RPMI8226 (cell line): ENCODE results near the gene CADM2.
"Not testable (repeated sequence)": the region's sequence is repeated elsewhere in the genome, so short reads cannot be mapped to it uniquely, and the experiment has no call there.

Source experiments
- DNase-seq: peaks from one replicate; pipeline ENCODE4 v3.0.0-alpha.2; 2015

Gene CADM2

DNA sequence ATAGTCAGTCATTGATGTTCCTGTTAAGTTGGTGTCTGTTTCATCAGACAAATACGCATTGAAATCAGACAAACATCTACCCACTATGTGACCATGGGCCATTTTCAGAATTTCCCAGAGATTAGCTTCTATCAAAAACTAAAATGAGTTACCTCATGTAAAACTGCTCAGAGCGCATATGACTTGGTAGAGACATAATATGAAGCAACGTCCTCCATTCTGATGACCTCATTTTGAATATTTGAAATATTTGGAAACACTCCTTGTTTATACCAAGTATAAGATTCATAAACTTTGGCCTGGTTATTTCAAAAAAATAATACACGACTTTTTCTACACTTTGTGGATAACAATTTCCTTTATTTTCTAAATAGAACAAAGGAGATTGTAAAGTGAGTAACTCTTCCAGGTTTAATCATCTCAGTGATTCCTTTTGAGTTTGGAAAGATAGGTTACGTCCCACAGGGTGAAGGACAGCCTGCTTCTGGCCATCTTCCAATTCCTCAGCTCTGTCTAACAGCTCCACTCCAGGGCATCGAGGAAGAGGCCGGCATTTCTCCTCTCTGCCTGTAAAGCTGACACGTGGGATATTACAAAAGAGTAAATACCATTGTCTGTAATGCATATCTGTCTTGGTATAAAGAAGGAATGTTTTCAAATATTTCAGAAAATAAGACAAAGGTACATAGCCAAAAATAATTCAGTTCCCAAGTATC is 122.6 kb downstream of the CADM2 start:
- no peak for DNase-seq

DNA sequence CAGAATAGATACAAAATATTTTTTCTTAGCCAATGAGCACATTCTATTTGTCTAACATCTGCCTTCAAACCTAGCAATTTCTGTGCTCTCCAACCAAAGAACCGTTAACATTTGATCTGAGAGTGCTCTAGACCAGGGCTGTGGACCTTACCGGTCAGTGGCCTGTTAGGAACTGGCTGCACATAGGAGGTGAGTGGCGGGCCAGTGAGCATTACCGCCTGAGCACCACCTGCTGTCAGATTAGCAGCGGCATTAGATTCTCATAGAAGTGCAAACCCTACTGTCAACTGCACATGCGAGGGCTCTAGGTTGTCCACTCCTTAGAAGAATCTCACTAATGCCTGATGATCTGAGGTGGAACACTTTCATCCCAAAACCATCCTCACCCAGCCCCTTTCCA is 131.7 kb downstream of the CADM2 start:
- no peak for DNase-seq

DNA sequence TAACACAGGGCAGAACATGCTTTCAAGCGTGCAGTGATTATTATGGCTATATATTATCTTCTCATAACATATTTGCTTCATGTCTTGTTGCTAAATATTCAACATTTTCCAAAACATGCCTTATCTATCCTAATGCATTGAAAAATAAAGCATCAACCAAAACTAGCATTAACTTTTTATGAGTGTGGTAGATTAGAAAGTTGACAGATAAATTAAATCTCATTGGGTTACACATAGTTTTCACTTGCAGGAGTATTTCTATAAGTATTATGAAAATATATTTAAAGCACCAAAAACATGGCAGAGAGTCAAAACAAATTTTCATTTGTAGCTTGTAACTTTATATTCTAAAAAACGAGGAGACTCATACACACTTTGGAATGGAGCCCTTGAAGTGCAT is 141.5 kb downstream of the CADM2 start:
- no peak for DNase-seq

DNA sequence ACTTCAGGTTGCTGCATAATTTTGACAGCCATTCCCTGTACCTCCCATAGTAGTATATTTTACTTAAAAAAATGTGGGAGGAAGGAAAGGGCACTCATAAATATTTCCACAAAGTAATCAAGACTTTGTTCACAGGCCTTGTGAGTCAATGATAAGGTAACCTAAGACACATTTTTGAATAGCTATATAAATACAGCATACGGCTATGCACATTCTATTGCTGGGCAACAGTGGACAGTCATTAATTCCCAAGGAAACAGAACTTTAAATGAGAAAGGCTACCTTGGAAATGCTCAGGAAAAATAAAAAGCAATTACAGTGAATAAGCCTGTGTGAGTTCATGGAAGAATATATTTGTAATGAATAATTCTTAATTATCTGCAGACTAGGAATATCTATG is 144.0 kb downstream of the CADM2 start:
- no peak for DNase-seq

DNA sequence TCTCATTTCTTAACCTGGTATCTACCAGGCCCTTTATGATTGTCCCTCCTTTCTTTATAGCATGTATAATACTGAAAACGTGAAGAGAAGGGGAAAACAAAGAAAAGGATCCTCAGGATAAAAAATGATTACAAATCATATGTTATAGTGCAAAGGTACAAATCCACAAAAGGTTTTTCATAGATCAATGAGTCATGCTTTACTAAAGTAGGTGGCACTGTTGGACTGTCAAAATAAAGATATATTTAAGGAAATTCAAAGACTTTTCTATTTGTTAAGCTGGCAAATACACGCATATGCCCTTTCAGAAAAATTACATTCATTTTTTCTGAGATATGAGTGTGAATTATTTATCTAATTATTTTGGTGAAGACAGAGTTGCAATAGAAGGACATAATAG is 151.6 kb downstream of the CADM2 start:
- DNase-seq: no peak

DNA sequence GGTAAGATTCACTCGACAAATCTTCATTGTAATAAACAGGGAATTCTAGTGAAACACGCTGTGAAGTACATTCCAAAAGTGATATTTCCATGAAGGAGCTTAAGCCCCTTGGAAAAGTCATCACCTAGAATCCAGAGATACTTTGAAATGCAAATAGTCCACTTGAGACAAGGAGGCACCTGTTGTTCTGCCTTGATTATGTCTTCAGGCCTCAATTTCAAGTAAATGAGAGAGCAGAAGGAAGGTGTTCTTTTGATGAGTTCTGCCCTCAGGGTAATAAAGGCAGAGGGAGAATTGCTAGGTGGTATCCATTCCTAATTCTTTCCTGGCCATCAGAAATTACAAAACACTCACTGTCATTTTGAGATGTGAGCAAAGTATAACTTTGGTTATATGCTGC is 162.1 kb downstream of the CADM2 start:
- no peak for DNase-seq

DNA sequence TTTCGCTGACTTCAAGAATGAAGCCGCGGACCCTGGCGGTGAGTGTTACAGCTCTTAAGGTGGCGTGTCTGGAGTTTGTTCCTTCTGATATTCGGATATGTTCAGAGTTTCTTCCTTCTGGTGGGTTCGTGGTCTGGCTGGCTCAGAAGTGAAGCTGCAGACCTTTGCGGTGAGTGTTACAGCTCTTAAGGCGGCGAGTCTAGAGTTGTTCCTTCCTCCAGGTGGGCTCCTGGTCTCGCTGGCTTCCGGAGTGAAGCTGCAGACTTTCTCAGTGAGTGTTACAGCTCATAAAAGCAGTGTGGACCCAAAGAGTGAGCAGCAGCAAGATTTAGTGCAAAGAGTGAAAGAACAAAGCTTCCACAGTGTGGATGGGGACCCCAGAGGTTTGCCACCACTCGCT is 174.1 kb downstream of the CADM2 start:
- DNase-seq: not testable (repeated sequence)

- not testable (repeated sequence) for DNase-seq
Measured at GRCh38 chr3:85133691-85134420, 175.1 kb downstream of the CADM2 start.

GRCh38 chr3:85142626-85143025 is 183.8 kb downstream of the CADM2 start:
- no peak for DNase-seq

- no peak for DNase-seq
Measured at GRCh38 chr3:85148036-85148435, 189.2 kb downstream of the CADM2 start.

GRCh38 chr3:85151555-85151954 is 192.8 kb downstream of the CADM2 start:
- no peak for DNase-seq

DNA sequence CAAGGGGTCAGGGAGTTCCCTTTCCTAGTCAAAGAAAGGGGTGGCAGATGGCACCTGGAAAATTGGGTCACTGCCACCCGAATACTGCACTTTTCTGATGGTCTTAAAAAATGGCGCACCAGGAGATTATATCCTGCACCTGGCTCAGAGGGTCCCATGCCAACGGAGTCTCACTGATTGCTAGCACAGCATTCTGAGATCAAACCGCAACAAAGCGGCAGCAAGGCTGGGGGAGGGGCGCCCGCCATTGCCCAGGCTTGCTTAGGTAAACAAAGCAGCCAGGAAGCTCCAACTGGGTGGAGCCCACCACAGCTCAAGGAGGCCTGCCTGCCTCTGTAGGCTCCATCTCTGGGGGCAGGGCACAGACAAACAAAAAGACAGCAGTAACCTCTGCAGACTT is 194.5 kb downstream of the CADM2 start:
- DNase-seq: not testable (repeated sequence)

- no peak for DNase-seq
Measured at GRCh38 chr3:85159376-85159775, 200.6 kb downstream of the CADM2 start.

DNA sequence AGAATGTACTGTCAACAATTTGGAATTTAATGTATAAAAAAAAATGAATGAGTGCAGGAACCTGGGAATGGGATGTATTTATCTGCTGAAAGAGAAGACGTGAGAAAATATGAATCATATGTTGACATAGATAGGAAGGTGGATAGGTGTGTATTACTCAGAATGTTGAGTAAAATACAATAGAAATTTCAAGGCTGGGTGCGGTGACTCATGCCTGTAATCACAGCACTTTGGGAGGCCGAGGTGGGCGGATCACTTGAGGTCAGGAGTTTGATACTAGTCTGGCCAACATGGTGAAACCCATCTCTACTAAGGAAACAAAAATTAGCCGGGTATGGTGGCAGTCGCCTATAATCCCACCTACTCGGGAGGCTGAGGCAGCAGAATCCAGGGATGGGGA is 202.8 kb downstream of the CADM2 start:
- DNase-seq: no peak

DNA sequence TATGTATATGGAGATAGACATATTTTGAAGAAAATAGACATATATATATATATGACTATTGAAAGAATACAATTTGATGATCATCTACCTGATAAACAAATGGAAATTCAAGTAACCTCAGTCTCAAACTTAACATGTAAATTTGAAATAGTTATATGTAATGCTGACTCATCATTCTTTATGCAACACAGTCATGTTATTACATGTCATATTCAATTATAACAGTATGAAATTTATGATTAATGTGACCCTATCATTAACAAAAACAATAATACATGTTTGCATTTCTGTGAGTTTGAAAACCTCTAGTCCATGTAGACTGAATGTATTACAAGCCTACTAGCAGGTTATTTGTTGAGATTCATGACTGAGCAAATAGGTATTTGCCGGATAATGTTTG is 204.1 kb downstream of the CADM2 start:
- no peak for DNase-seq

DNA sequence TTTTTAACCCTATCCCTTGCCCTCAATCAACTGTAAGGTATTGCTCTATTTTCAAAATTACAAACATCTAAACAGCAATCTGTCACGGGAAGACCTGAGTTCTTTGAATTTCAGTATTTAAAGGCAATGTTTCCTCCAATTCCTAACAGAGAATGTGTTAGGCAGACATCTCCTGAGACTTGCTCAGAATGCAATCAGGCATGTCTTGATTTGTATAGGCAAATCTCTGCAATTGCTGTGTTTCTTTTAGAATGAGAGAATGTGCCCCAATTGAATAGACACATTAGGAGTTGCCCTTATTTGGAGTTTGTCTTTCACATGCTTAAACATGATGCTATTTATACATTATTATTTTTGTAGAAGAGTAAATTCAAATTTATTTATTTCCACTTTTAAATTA is 205.6 kb downstream of the CADM2 start:
- no peak for DNase-seq

- DNase-seq: no peak
Measured at GRCh38 chr3:85167576-85167975, 208.8 kb downstream of the CADM2 start.

DNA sequence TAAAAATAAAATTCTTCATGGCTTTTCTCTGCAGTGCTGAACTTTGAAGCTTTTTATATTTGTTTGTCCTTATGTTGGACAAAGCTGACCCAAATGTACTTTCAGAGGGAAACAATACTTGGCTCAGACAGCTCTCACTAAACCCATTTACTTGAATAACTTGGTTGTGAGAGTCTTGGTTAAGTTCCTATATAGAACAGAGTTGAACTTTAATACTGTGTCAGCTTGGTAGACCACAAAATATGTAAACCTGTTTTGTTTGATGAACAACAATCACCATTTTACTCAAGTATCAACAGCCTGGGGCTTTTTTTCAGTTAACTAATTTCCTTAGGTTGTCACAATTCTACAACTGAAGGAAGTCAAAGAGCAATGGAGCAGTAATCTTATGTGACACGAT is 211.9 kb downstream of the CADM2 start:
- no peak for DNase-seq

- DNase-seq: no peak
Measured at GRCh38 chr3:85171976-85172375, 213.2 kb downstream of the CADM2 start.

DNA sequence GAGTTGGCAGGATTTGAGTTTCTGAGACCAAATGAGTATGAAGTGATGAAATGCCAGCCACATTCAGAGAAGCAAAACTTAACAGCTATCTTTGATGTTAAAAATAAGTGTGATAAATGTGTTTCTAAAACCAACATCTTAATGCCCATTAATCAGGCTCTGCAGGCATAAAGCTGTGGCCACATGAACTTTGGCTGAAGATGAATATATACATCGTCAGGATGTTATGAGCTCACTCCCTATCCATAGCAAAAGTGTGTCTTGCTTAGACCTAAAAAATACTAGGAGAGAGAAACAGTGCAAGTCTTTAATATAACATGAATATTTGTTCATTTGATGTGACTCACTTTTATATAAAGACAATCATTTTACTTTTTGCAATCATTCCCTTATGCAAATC is 218.0 kb downstream of the CADM2 start:
- DNase-seq: no peak

DNA sequence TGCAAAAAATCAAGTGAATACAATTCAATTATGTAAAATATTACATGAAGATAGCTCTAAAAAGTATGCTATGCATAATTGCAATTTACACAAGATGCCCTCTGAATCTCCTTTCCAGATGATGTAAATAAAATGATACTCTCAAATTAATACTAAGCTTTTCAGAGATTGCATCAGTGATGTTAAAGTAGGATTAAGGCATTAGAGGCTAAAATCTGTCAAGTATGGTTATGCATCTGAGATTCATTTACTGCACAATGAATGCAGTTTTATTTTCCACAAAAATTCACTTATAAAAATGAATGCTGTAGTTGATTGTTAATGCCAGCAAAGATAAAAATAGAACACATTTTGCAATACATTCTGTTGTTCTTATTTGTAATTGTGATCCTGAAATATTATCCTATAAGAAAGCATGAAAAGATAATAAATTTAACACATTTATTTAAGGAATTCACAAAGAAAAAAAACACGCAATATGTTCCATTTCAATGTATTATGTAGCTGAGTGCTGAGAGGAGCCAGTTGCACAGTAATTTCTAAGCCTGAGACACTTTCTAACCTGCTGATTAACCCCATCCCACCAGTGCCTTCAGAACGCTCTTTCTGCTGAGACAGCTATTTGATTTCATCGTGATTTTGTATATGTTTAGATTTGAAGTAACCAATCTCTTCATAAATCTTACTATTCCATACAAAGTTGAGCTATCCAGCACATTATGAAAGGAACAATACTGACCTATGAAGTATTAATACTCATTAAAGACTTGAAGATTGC is 224.4 kb downstream of the CADM2 start:
- no peak for DNase-seq

- DNase-seq: no peak
Measured at GRCh38 chr3:85185495-85185894, 226.7 kb downstream of the CADM2 start.

DNA sequence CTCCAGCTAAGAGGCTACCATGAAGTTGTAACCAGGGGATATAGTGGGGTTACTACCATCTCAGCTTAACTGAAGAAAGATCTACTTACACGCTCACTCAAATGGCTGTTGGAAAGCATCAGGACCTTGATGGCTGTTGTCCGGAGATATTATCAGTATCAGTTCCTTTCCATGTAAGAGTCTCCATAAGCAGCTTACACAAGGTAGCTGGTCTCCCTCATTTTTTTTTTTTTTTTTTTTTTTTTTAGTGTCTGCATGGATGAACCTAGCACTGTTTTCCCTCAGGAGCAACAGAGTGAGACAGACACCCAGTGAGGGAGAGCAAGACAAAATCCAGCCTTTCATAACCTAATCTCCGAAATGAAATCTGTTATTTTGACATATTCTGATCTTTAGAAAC is 230.9 kb downstream of the CADM2 start:
- DNase-seq: no peak

DNA sequence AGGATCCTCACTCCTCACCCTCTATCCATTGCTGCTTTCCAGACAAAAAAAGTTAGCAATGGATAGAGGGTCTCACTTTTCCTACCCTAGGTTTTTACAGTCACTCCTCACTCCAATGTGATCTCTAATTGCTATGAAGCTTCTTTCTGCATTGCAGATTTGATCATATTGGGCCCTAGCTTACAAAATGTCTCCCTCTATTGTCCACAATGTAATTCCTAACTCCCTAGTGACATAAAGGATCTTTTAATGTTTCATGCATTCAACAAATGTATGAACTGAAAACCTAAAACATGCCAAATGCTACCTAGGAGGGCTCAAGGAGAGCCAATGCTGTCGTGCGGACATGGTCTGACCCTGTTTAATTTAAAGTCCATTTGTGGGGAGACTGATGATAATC is 234.8 kb downstream of the CADM2 start:
- no peak for DNase-seq
